A549 (cell line): Measurements from ENCODE around the gene WEE2.

Experiments
- CTCF ChIP-seq: fragments of >200 bp; sonication (Bioruptor Twin); formaldehyde crosslinking; IDR thresholded peaks from 3 replicates; pipeline ENCODE4 v1.5.1; 2016
- EP300 ChIP-seq, 2 experiments: fragments of >200 bp; sonication (Bioruptor Twin); formaldehyde crosslinking; IDR thresholded peaks; 2 replicates in 1 of 2; 3 replicates in 1 of 2; pipeline ENCODE4 v1.6.1; 2016 to 2017
- ESRRA ChIP-seq: fragments of 150-350 bp; IDR thresholded peaks from 2 replicates; pipeline ENCODE4 v1.6.1; 2014; ENCODE audit warnings: mild to moderate bottlenecking, low read length, borderline replicate concordance
- HDAC2 ChIP-seq: fragments of 200-600 bp; sonication (generic); IDR thresholded peaks from 2 replicates; pipeline ENCODE4 v1.6.1; 2016
- HMGXB4 ChIP-seq: fragments of 250-450 bp; sonication (Bioruptor Pico); IDR thresholded peaks from 2 replicates; pipeline ENCODE4 v1.5.0; 2021; ENCODE audit warnings: mild to moderate bottlenecking, moderate library complexity, borderline replicate concordance
- KDM1A ChIP-seq: fragments of 200-600 bp; sonication (generic); IDR thresholded peaks from 2 replicates; pipeline ENCODE4 v1.6.1; 2016; ENCODE audit warnings: low read depth, mild to moderate bottlenecking
- MAZ ChIP-seq: fragments of 150-350 bp; IDR thresholded peaks from 2 replicates; pipeline ENCODE4 v1.6.1; 2014; ENCODE audit warnings: antibody characterized with exemption, low read depth, low read length, borderline replicate concordance
- MYC ChIP-seq: IDR thresholded peaks from 2 replicates; pipeline ENCODE4 v1.6.1; 2012; ENCODE audit warnings: mild to moderate bottlenecking, inconsistent platforms, low read length, improper control_type of control experiment, borderline replicate concordance
- NR3C1 ChIP-seq: fragments of >200 bp; sonication (Bioruptor Twin); formaldehyde crosslinking; IDR thresholded peaks from 3 replicates; pipeline ENCODE4 v1.6.1; 2017
- PBX3 ChIP-seq: IDR thresholded peaks from 2 replicates; pipeline ENCODE4 v1.6.1; 2012
- POLR2A ChIP-seq: IDR thresholded peaks from 2 replicates; pipeline ENCODE4 v1.6.1; 2012; ENCODE audit warnings: mild to moderate bottlenecking, low read length
- RFX5 ChIP-seq: fragments of 450-650 bp; IDR thresholded peaks from 2 replicates; pipeline ENCODE4 v1.7.1; 2014; ENCODE audit warnings: antibody characterized with exemption, mild to moderate bottlenecking, moderate library complexity
- ZFP36 ChIP-seq: fragments of 450-650 bp; IDR thresholded peaks from 2 replicates; pipeline ENCODE4 v1.6.1; 2014; ENCODE audit warnings: borderline replicate concordance; ENCODE audit not compliant: partially characterized antibody
- TF ChIP-seq, protein P1 (sequence below): fragments of 200-600 bp; sonication (generic); IDR thresholded peaks from 2 replicates; pipeline ENCODE4 v1.6.1; 2016; ENCODE audit warnings: antibody characterized with exemption, mild to moderate bottlenecking, moderate library complexity

DNA sequence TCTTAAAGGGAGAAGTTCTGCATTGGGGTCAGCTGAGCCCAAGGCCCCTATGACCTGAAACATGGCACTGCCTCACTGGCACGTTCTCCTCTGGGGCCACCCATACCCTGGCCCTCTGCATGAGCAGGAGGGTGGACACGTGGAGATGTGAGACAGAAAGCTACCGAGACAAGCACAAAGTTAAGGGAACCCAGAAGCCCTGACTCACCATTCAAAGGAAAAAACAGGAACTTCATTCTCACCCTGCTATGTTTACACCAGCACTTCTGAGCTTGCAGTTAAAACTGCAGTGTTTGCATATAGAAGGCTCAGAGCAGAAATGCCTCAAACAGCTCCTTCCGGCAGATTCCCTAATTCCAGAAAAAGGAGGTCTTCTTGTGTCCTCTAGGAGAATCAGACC, 47.9 kb upstream of the WEE2 start:
- TF ChIP-seq CTCF = no peak
- TF ChIP-seq MAZ = no peak
- TF ChIP-seq NR3C1 = no peak
- no peak for TF ChIP-seq ESRRA
- TF ChIP-seq KDM1A = no peak
- TF ChIP-seq PBX3 = no peak
- no peak for TF ChIP-seq EP300 (IDR thresholded peaks at IDR 0.05)
- TF ChIP-seq POLR2A = no peak
- no peak for TF ChIP-seq ZFP36
- TF ChIP-seq HDAC2 = no peak
- TF ChIP-seq, protein P1, sequence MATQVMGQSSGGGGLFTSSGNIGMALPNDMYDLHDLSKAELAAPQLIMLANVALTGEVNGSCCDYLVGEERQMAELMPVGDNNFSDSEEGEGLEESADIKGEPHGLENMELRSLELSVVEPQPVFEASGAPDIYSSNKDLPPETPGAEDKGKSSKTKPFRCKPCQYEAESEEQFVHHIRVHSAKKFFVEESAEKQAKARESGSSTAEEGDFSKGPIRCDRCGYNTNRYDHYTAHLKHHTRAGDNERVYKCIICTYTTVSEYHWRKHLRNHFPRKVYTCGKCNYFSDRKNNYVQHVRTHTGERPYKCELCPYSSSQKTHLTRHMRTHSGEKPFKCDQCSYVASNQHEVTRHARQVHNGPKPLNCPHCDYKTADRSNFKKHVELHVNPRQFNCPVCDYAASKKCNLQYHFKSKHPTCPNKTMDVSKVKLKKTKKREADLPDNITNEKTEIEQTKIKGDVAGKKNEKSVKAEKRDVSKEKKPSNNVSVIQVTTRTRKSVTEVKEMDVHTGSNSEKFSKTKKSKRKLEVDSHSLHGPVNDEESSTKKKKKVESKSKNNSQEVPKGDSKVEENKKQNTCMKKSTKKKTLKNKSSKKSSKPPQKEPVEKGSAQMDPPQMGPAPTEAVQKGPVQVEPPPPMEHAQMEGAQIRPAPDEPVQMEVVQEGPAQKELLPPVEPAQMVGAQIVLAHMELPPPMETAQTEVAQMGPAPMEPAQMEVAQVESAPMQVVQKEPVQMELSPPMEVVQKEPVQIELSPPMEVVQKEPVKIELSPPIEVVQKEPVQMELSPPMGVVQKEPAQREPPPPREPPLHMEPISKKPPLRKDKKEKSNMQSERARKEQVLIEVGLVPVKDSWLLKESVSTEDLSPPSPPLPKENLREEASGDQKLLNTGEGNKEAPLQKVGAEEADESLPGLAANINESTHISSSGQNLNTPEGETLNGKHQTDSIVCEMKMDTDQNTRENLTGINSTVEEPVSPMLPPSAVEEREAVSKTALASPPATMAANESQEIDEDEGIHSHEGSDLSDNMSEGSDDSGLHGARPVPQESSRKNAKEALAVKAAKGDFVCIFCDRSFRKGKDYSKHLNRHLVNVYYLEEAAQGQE = no peak
- no peak for TF ChIP-seq HMGXB4
- no peak for TF ChIP-seq MYC
- TF ChIP-seq RFX5 = no peak
